ENCODE results near the gene MYLK.

MYLK gene

DNA sequence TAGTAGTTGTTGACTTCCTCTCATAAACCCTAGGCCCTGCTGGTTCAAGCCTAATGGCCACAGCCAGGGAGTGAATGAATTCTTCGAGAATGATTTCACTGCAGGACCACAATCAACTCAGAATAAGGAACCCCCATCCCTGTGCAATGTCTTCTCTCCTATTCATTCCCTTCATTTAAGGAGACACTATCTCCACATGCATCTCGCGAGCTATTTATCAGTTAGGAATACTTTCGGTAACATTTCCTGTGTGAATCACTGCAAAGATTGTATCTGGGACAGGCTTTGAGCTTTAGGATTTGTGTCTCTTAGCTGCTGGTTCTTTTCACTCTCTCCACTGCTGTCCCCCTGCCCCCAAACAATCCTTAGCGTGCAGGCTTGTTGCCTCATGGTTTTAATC lies 94.4 kb downstream of the MYLK start:
- Histone ChIP-seq H3K4me3 (replicated peaks; ENCODE audit: insufficient read depth, low read length) (no peak overlapping the region), H3K27ac (replicated peaks) (no peak overlapping the region), H3K27me3 (ENCODE audit: insufficient read depth, poor library complexity, severe bottlenecking) (no peaks in the 10 kb centered on the region)
- no peak for DNase-seq (ENCODE audit: low read depth in 1 of 2, low spot score in 1 of 2)
- TF ChIP-seq GABPA (IDR thresholded peaks at IDR 0.05; ENCODE audit: low read depth) (no peak), POLR2AphosphoS5 (IDR thresholded peaks at IDR 0.05; ENCODE audit: low read depth) (no peak), SPI1 (IDR thresholded peaks at IDR 0.05; ENCODE audit: borderline replicate concordance, low read depth) (no peak)
- TF ChIP-seq, protein P1, sequence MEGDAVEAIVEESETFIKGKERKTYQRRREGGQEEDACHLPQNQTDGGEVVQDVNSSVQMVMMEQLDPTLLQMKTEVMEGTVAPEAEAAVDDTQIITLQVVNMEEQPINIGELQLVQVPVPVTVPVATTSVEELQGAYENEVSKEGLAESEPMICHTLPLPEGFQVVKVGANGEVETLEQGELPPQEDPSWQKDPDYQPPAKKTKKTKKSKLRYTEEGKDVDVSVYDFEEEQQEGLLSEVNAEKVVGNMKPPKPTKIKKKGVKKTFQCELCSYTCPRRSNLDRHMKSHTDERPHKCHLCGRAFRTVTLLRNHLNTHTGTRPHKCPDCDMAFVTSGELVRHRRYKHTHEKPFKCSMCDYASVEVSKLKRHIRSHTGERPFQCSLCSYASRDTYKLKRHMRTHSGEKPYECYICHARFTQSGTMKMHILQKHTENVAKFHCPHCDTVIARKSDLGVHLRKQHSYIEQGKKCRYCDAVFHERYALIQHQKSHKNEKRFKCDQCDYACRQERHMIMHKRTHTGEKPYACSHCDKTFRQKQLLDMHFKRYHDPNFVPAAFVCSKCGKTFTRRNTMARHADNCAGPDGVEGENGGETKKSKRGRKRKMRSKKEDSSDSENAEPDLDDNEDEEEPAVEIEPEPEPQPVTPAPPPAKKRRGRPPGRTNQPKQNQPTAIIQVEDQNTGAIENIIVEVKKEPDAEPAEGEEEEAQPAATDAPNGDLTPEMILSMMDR (IDR thresholded peaks at IDR 0.05; ENCODE audit: insufficient read depth, low read length): no peak
- TF ChIP-seq, protein P2, sequence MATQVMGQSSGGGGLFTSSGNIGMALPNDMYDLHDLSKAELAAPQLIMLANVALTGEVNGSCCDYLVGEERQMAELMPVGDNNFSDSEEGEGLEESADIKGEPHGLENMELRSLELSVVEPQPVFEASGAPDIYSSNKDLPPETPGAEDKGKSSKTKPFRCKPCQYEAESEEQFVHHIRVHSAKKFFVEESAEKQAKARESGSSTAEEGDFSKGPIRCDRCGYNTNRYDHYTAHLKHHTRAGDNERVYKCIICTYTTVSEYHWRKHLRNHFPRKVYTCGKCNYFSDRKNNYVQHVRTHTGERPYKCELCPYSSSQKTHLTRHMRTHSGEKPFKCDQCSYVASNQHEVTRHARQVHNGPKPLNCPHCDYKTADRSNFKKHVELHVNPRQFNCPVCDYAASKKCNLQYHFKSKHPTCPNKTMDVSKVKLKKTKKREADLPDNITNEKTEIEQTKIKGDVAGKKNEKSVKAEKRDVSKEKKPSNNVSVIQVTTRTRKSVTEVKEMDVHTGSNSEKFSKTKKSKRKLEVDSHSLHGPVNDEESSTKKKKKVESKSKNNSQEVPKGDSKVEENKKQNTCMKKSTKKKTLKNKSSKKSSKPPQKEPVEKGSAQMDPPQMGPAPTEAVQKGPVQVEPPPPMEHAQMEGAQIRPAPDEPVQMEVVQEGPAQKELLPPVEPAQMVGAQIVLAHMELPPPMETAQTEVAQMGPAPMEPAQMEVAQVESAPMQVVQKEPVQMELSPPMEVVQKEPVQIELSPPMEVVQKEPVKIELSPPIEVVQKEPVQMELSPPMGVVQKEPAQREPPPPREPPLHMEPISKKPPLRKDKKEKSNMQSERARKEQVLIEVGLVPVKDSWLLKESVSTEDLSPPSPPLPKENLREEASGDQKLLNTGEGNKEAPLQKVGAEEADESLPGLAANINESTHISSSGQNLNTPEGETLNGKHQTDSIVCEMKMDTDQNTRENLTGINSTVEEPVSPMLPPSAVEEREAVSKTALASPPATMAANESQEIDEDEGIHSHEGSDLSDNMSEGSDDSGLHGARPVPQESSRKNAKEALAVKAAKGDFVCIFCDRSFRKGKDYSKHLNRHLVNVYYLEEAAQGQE (IDR thresholded peaks at IDR 0.05; ENCODE audit: insufficient replicate concordance, low read depth): no peak

DNA sequence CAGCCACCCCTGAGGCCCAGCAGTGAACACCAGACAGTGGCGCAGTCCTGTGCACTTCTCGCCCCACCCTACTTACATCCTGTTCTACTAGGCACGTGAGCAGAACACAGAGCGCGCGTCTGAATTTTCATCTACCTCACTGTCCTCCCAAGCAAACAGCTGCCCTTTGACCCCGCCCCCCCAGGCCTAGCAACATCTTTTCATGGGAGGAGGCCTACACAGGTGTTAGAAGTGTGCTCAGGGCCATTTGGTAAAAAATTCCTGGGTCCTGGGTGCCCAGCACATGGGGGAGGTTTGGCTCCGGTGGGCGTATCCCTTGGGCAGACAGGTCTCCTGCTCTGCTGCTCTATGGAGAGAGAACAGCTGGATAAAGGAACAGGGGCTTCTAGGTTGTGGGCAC lies 95.0 kb downstream of the MYLK start:
- DNase-seq (ENCODE audit: low read depth in 1 of 2, low spot score in 1 of 2): no peak
- Histone ChIP-seq H3K27me3 (ENCODE audit: insufficient read depth, poor library complexity, severe bottlenecking) (no peaks in the 10 kb centered on the region), H3K27ac (replicated peaks) (no peak overlapping the region), H3K4me3 (replicated peaks; ENCODE audit: insufficient read depth, low read length) (no peak overlapping the region)
- TF ChIP-seq GABPA (IDR thresholded peaks at IDR 0.05; ENCODE audit: low read depth) (no peak), SPI1 (IDR thresholded peaks at IDR 0.05; ENCODE audit: borderline replicate concordance, low read depth) (no peak), POLR2AphosphoS5 (IDR thresholded peaks at IDR 0.05; ENCODE audit: low read depth) (no peak)
- TF ChIP-seq, protein P2 (IDR thresholded peaks at IDR 0.05; ENCODE audit: insufficient replicate concordance, low read depth): no peak
- TF ChIP-seq, protein P1 (IDR thresholded peaks at IDR 0.05; ENCODE audit: insufficient read depth, low read length): no peak

DNA sequence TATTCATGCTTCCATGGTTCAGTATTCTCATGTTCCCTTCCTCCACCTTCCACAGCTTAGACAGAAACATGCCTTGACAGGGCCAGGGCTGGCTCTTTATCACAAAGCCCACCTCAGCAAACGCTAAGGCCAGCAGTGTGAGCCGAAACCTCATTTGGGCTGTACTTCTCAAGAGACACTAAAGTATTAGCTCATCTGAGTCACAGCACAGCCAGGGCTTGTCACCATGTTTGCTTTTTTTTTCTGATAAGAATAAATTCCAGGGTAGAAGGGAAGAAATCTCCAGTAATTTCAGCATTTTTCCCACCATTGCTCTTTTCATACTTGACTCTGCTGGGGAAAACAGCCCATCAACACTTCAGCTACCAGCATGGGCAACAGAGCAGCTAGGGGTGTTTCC lies 95.4 kb downstream of the MYLK start:
- TF ChIP-seq POLR2AphosphoS5 (IDR thresholded peaks at IDR 0.05; ENCODE audit: low read depth): no peak
- TF ChIP-seq SPI1 (IDR thresholded peaks at IDR 0.05; ENCODE audit: borderline replicate concordance, low read depth): no peak
- TF ChIP-seq GABPA (IDR thresholded peaks at IDR 0.05; ENCODE audit: low read depth): no peak
- TF ChIP-seq, protein P2 (IDR thresholded peaks at IDR 0.05; ENCODE audit: insufficient replicate concordance, low read depth): no peak
- TF ChIP-seq, protein P1 (IDR thresholded peaks at IDR 0.05; ENCODE audit: insufficient read depth, low read length): no peak
- Histone ChIP-seq H3K27ac (replicated peaks) (no peak overlapping the region), H3K4me3 (replicated peaks; ENCODE audit: insufficient read depth, low read length) (no peak overlapping the region), H3K27me3 (ENCODE audit: insufficient read depth, poor library complexity, severe bottlenecking) (no peaks in the 10 kb centered on the region)
- no peak for DNase-seq (ENCODE audit: low read depth in 1 of 2, low spot score in 1 of 2)

Measured in HL-60 (cell line).